IMR-90 (cell line): ENCODE results near the gene SP2.

ENCODE experiments used
- CTCF ChIP-seq: conservative IDR thresholded peaks from 2 replicates; pipeline ENCODE4 v1.5.1; 2012; ENCODE audit warnings: mild to moderate bottlenecking, low read depth, low read length, improper control_type of control experiment
- FOS ChIP-seq: fragments of 150-350 bp; IDR thresholded peaks from 2 replicates; pipeline ENCODE4 v1.6.1; 2016; ENCODE audit warnings: low read depth, low read length
- RAD21 ChIP-seq: IDR thresholded peaks from 2 replicates; pipeline ENCODE4 v1.6.1; 2012; ENCODE audit warnings: low read length, improper control_type of control experiment
- RCOR1 ChIP-seq: IDR thresholded peaks from 2 replicates; pipeline ENCODE4 v1.6.1; 2012; ENCODE audit warnings: mild to moderate bottlenecking, low read length, improper control_type of control experiment; ENCODE audit not compliant: insufficient replicate concordance

DNA sequence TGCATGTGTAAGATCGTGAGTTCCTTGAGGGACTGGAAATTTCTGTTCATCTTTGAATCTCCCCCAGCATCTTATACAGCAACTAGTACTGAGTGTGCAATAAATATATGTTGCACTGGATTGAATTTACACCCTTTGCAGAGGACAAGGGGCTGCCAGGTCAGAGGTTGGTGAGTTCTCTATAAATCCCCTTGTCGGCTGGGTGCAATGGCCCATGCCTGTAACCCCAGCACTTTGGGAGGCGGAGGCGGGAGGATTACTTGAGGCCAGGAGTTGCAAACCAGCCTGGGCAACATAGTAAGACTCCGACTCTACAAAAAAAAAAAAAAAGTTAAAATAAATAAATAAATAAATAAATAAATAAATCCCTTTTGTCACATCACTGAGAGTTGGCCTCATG lies 35.6 kb upstream of the SP2 start:
- no peak for TF ChIP-seq CTCF
- TF ChIP-seq RAD21, result no peak
- TF ChIP-seq RCOR1, result no peak
- TF ChIP-seq FOS, result no peak
